Gastroesophageal sphincter (tissue), 4 donors: Measurements from ENCODE around the gene STARD4. TPM values are rescaled to one million over a fixed set of nuclear protein-coding genes. Genes with fewer than 3 reads are reported as not detected.

Experiments
- ATAC-seq: fragments of 150-250 bp; one replicate; pipeline ENCODE4 v1.9.1; 2016; ENCODE audit warnings: mild to moderate bottlenecking, moderate library complexity
- H3K27ac ChIP-seq, 4 donors: fragments of 200-600 bp; sonication (generic) in 3 of 4; 1 replicate in 3 of 4; 2 replicates in 1 of 4; pipeline ENCODE4 v1.5.1; 2016 to 2019
- H3K27me3 ChIP-seq: fragments of 200-600 bp; sonication (generic); one replicate; pipeline ENCODE4 v1.5.1; 2019
- H3K36me3 ChIP-seq, 2 donors: fragments of 200-600 bp; sonication (generic); one replicate each; pipeline ENCODE4 v1.5.1; 2019; ENCODE audit warnings: control low read depth in 1 of 2
- H3K4me1 ChIP-seq, 3 donors: fragments of 200-600 bp; sonication (generic); 1 replicate in 2 of 3; 2 replicates in 1 of 3; pipeline ENCODE4 v1.5.1; 2016 to 2019; ENCODE audit warnings: control low read depth in 2 of 3
- H3K4me3 ChIP-seq, 2 donors: fragments of 200-600 bp; sonication (generic); one replicate each; pipeline ENCODE4 v1.5.1; 2019; ENCODE audit warnings: mild to moderate bottlenecking in 1 of 2, moderate library complexity in 1 of 2
- H3K9me3 ChIP-seq, 3 donors: fragments of 200-600 bp; sonication (generic); one replicate each; pipeline ENCODE4 v1.5.1; 2017 to 2019; ENCODE audit warnings: control low read depth in 2 of 3
- CTCF ChIP-seq, 4 experiments: fragments of 200-600 bp in 2 of 4; fragments of 450-650 bp in 2 of 4; sonication (generic) in 1 of 4; IDR thresholded peaks; one replicate each; pipeline ENCODE4 v1.5.1; 2017 to 2019; ENCODE audit warnings: antibody characterized with exemption in 4 of 4, mild to moderate bottlenecking in 2 of 4, moderate library complexity in 2 of 4
- EP300 ChIP-seq: sonication (generic); formaldehyde crosslinking; IDR thresholded peaks from one replicate; pipeline ENCODE4 v1.6.1; 2017; ENCODE audit warnings: antibody characterized with exemption, mild to moderate bottlenecking
- POLR2A ChIP-seq, 2 donors: fragments of 450-650 bp; IDR thresholded peaks; one replicate each; pipeline ENCODE4 v1.6.1; 2017; ENCODE audit warnings: antibody characterized with exemption in 2 of 2, mild to moderate bottlenecking in 2 of 2, moderate library complexity in 1 of 2
- POLR2AphosphoS5 ChIP-seq: sonication (generic); formaldehyde crosslinking; IDR thresholded peaks from one replicate; pipeline ENCODE4 v1.6.1; 2017; ENCODE audit warnings: antibody characterized with exemption
- WGBS, 2 donors: methylation state at CpG; one replicate each; pipeline ENCODE4 v1.1.5; 2018; ENCODE audit warnings: low coverage in 1 of 2; 5-methylcytosine and 5-hydroxymethylcytosine counted together
- total RNA-seq, 4 donors: library from RNA; depleted of rRNA; stranded (reverse); fragments of >200 nt; gene quantifications; one replicate each; pipeline ENCODE4 v1.1.0, GENCODE V29; 2016

Gene STARD4
- total RNA-seq, 4 donors from 2014 or later, result 6.0 to 19.3 (median 10.2) TPM

- no peaks in the 10 kb centered on the region for H3K36me3 ChIP-seq
- no peaks in the 10 kb centered on the region for H3K4me1 ChIP-seq
- WGBS, 2 donors, result 43 to 64% methylated on average over 2 to 3 of the region's 4 CpGs
- no peaks in the 10 kb centered on the region for H3K9me3 ChIP-seq
- H3K27me3 ChIP-seq, result no peaks in the 10 kb centered on the region
- no peak overlapping the region for H3K4me3 ChIP-seq
- no peak overlapping the region for H3K27ac ChIP-seq
- ATAC-seq, result no peak
- TF ChIP-seq EP300, result no peak
- TF ChIP-seq CTCF (IDR thresholded peaks at IDR 0.05), result no peak
- TF ChIP-seq POLR2AphosphoS5, result no peak
- TF ChIP-seq POLR2A (IDR thresholded peaks at IDR 0.05), result no peak
These were observed 32.0 kb downstream of the STARD4 start for GRCh38 chr5:111480346-111480745.

GRCh38 chr5:111478898-111479297 lies 33.4 kb downstream of the STARD4 start:
- Histone ChIP-seq H3K4me3 (no peak overlapping the region), H3K36me3 (no peaks in the 10 kb centered on the region), H3K4me1 (no peaks in the 10 kb centered on the region), H3K27ac (no peak overlapping the region), H3K9me3 (no peaks in the 10 kb centered on the region), H3K27me3 (no peaks in the 10 kb centered on the region)
- no peak for ATAC-seq
- TF ChIP-seq POLR2AphosphoS5 (no peak), POLR2A (IDR thresholded peaks at IDR 0.05) (no peak), CTCF (IDR thresholded peaks at IDR 0.05) (no peak), EP300 (no peak)
- 100% methylated on average over 1 to 2 of the region's 2 CpGs for WGBS, 2 donors

DNA sequence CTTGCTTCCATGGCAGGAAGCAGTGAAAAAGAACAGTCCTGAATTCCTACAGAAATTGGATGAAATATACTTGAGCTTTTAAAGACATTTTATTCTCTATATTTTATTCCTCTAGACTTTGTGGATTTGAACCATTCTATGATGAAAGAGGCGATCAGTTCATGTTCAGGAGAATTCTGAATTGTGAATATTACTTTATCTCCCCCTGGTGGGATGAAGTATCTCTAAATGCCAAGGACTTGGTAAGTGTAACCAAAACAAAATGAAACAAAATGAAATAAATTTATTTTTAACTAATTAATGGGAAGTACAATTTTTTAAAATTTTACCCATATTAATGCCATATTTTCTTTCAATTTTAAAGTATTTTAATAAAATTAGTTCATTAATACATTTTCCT lies 34.1 kb downstream of the STARD4 start:
- H3K4me3 ChIP-seq, result no peak overlapping the region
- H3K9me3 ChIP-seq, result no peaks in the 10 kb centered on the region
- no peak for ATAC-seq
- no peak overlapping the region for H3K27ac ChIP-seq
- no peaks in the 10 kb centered on the region for H3K27me3 ChIP-seq
- H3K36me3 ChIP-seq, result no peaks in the 10 kb centered on the region
- WGBS, 2 donors, result 60 to 64% methylated on average over 1 of the region's 1 CpG
- TF ChIP-seq CTCF (IDR thresholded peaks at IDR 0.05) (no peak), POLR2A (IDR thresholded peaks at IDR 0.05) (no peak), EP300 (no peak), POLR2AphosphoS5 (no peak)
- H3K4me1 ChIP-seq, result no peaks in the 10 kb centered on the region

- H3K4me1 ChIP-seq, result no peaks in the 10 kb centered on the region
- H3K9me3 ChIP-seq, result no peaks in the 10 kb centered on the region
- 71% methylated on average over 3 of the region's 3 CpGs; no CpG with 5 or more reads in 1 of the 2 donors for WGBS, 2 donors
- no peaks in the 10 kb centered on the region for H3K36me3 ChIP-seq
- peak; percentile 46 for ATAC-seq
- H3K4me3 ChIP-seq, result no peak overlapping the region
- no peak overlapping the region for H3K27ac ChIP-seq
- TF ChIP-seq CTCF (IDR thresholded peaks at IDR 0.05), result no peak
- no peaks in the 10 kb centered on the region for H3K27me3 ChIP-seq
These were observed 39.8 kb downstream of the STARD4 start for GRCh38 chr5:111472579-111472978.

GRCh38 chr5:111472096-111472495 lies 40.2 kb downstream of the STARD4 start:
- no peaks in the 10 kb centered on the region for H3K9me3 ChIP-seq
- TF ChIP-seq CTCF (IDR thresholded peaks at IDR 0.05), result no peak
- TF ChIP-seq POLR2AphosphoS5, result no peak
- no peaks in the 10 kb centered on the region for H3K27me3 ChIP-seq
- no peak overlapping the region for H3K27ac ChIP-seq
- no peaks in the 10 kb centered on the region for H3K4me1 ChIP-seq
- ATAC-seq, result no peak
- no CpG with 5 or more reads among the region's 3 CpGs for WGBS, 2 donors
- H3K4me3 ChIP-seq, result no peak overlapping the region
- H3K36me3 ChIP-seq, result no peaks in the 10 kb centered on the region
